ENCODE measurements around the gene MAP3K13. TPM values are rescaled to one million over a fixed set of nuclear protein-coding genes. Genes with fewer than 3 reads are reported as not detected.
A peak's percentile ranks its signal among the peaks of the same experiment; 100 is the strongest.
"Not testable (repeated sequence)": the region's sequence is repeated elsewhere in the genome, so short reads cannot be mapped to it uniquely, and the experiment has no call there.

The MAP3K13 gene
- total RNA-seq, 1 experiment from 2014 or later = 24.4 TPM

DNA sequence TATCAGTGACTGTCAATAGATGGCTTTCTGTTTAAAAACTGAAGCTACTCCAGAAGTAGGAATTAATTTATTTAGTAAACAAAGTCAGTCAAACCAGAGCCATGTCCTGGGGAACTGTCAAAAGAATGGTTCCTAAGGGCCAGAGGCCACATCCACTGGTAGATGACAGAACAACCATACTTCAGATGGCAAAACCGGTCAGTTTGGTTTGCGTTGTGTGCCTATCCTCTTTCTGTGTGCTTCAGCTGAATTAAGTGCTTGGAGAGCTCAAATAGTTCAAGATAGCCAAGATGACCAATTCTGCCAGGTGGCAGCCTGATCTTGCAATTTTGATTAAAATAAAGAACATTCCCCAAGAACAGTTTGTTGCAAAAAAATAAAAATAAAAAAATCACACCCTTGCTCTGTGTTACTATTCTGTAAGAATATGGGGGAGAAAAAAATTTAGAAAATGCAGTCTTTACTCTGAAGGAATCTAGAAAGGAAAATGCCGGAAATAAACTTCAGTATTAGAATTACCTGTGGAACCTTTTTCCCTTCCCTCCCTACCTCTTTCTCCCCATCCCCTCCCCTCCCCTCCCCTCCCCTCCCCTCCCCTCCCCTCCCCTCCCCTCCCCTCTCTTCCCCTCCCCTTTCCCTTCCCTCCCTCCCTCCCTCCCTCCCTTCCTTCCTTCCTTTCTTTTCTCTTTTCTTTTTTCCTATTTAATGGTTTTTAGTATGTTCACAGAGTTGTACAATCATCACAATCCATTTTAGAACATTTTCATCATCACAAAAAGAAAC, 2.5 kb downstream of the MAP3K13 start:
- intact Hi-C loops (cut with micrococcal nuclease) = loop anchor here (5.0 to 10.0 kb wide), 2 partner anchors 92 to 189 kb away; partner anchors contain the start of gene LIPH

DNA sequence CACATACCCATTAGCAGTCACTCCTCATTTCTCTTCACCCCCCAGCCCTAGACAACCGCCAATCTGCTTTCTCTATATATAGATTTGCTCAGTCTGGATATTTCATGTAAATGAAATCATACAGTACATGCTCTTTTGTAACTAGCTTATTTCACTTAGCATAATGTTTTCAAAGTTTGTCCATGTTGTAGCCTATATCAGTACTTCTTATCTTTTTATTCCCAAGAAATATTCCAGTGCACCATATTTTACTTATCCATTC, 3.1 kb downstream of the MAP3K13 start:
- ATAC-seq (no peak), DNase-seq (no peak)
- CTCF ChIA-PET = no interaction called here
- Histone ChIP-seq H3K9me3 (ENCODE audit: low read length) (no peaks in the 10 kb centered on the region), H3K36me3 (ENCODE audit: low read depth, low read length) (no peaks in the 10 kb centered on the region), H3K27ac (ENCODE audit: low read length) (no peak overlapping the region), H2AFZ (ENCODE audit: low read length) (no peak overlapping the region), H3K4me1 (ENCODE audit: insufficient read depth, low read length) (peaks cover 47% of the 10 kb centered on the region), H3K4me2 (ENCODE audit: low read length) (0 out of 2 replicates have a peak overlapping the region, but pooled peaks have one; percentile 25), H3F3A (ENCODE audit: low read length, unreplicated experiment) (no peaks in the 10 kb centered on the region), H3K79me2 (ENCODE audit: low read length) (peaks cover 4% of the 10 kb centered on the region; the same call in 1 of the 2 replicates), H3K9me2 (replicated peaks; ENCODE audit: low read length) (no peaks in the 10 kb centered on the region), H4K20me1 (ENCODE audit: low read length) (no peaks in the 10 kb centered on the region), H3K9ac (ENCODE audit: low read length) (no peak overlapping the region), H3K4me3 (ENCODE audit: low read length) (no peak overlapping the region), H3K27me3 (ENCODE audit: low read length) (no peaks in the 10 kb centered on the region)
- POLR2A ChIA-PET (ENCODE audit: unreplicated experiment) = no interaction called here
- intact Hi-C loops (cut with micrococcal nuclease) = loop anchor here (5.0 to 10.0 kb wide), 2 partner anchors 91 to 189 kb away; partner anchors contain the start of gene LIPH
- TF ChIP-seq EZH2phosphoT487 (IDR thresholded peaks at IDR 0.05; ENCODE audit: borderline replicate concordance, low read length) (no peak), EZH2 (IDR thresholded peaks at IDR 0.05; ENCODE audit: low read length, unreplicated experiment) (no peak)
- TF ChIP-seq, protein P1, sequence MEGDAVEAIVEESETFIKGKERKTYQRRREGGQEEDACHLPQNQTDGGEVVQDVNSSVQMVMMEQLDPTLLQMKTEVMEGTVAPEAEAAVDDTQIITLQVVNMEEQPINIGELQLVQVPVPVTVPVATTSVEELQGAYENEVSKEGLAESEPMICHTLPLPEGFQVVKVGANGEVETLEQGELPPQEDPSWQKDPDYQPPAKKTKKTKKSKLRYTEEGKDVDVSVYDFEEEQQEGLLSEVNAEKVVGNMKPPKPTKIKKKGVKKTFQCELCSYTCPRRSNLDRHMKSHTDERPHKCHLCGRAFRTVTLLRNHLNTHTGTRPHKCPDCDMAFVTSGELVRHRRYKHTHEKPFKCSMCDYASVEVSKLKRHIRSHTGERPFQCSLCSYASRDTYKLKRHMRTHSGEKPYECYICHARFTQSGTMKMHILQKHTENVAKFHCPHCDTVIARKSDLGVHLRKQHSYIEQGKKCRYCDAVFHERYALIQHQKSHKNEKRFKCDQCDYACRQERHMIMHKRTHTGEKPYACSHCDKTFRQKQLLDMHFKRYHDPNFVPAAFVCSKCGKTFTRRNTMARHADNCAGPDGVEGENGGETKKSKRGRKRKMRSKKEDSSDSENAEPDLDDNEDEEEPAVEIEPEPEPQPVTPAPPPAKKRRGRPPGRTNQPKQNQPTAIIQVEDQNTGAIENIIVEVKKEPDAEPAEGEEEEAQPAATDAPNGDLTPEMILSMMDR (conservative IDR thresholded peaks at IDR 0.05; ENCODE audit: low read depth, low read length) = no peak
- no TSS peak for BruUV-seq (replicated peaks)

More for the DNA sequence above, 2.5 kb downstream of the MAP3K13 start:
- H3K4me1 ChIP-seq (ENCODE audit: insufficient read depth, low read length) = peaks cover 47% of the 10 kb centered on the region
- H4K20me1 ChIP-seq (ENCODE audit: low read length) = no peaks in the 10 kb centered on the region
- TF ChIP-seq EZH2 (IDR thresholded peaks at IDR 0.05; ENCODE audit: low read length, unreplicated experiment) (no peak), EZH2phosphoT487 (IDR thresholded peaks at IDR 0.05; ENCODE audit: borderline replicate concordance, low read length) (no peak)
- TF ChIP-seq, protein P1 (conservative IDR thresholded peaks at IDR 0.05; ENCODE audit: low read depth, low read length) = no peak
- H3F3A ChIP-seq (ENCODE audit: low read length, unreplicated experiment) = no peaks in the 10 kb centered on the region
- no peak overlapping the region for H2AFZ ChIP-seq (ENCODE audit: low read length)
- peaks cover 4% of the 10 kb centered on the region; the same call in 1 of the 2 replicates for H3K79me2 ChIP-seq (ENCODE audit: low read length)
- ChIA-PET POLR2A (ENCODE audit: unreplicated experiment) (no interaction called here), CTCF (no interaction called here)
- no peak overlapping the region for H3K27ac ChIP-seq (ENCODE audit: low read length)
- BruUV-seq (replicated peaks) = no TSS peak
- peak overlapping the region; percentile 2 for H3K4me2 ChIP-seq (ENCODE audit: low read length)
- ATAC-seq (no peak), DNase-seq (peak; percentile 85)
- H3K27me3 ChIP-seq (ENCODE audit: low read length) = no peaks in the 10 kb centered on the region
- no peaks in the 10 kb centered on the region for H3K9me2 ChIP-seq (replicated peaks; ENCODE audit: low read length)
- H3K9ac ChIP-seq (ENCODE audit: low read length) = no peak overlapping the region
- H3K9me3 ChIP-seq (ENCODE audit: low read length) = no peaks in the 10 kb centered on the region
- no peak overlapping the region for H3K4me3 ChIP-seq (ENCODE audit: low read length)
- H3K36me3 ChIP-seq (ENCODE audit: low read depth, low read length) = no peaks in the 10 kb centered on the region

GRCh38 chr3:185366913-185367312, 4.0 kb downstream of the MAP3K13 start:
- ChIA-PET POLR2A (ENCODE audit: unreplicated experiment) (interaction anchor here (0.5 kb wide), 1 partner anchor 100 kb away, joined by 4 read pairs; no protein-coding TSS in a partner anchor), CTCF (interaction anchor here (1.0 kb wide), 1 partner anchor 93 kb away, joined by 3 read pairs; no protein-coding TSS in a partner anchor)
- peak; percentile 42 for ATAC-seq
- no peak overlapping the region for H2AFZ ChIP-seq (ENCODE audit: low read length)
- no peaks in the 10 kb centered on the region for H3K9me3 ChIP-seq (ENCODE audit: low read length)
- H3K27ac ChIP-seq (ENCODE audit: low read length) = no peak overlapping the region
- H3K4me2 ChIP-seq (ENCODE audit: low read length) = peak overlapping the region; percentile 25
- TF ChIP-seq, protein P1 (conservative IDR thresholded peaks at IDR 0.05; ENCODE audit: low read depth, low read length) = no peak
- TF ChIP-seq EZH2phosphoT487 (IDR thresholded peaks at IDR 0.05; ENCODE audit: borderline replicate concordance, low read length) = no peak
- TF ChIP-seq EZH2 (IDR thresholded peaks at IDR 0.05; ENCODE audit: low read length, unreplicated experiment) = no peak
- H3K36me3 ChIP-seq (ENCODE audit: low read depth, low read length) = no peaks in the 10 kb centered on the region
- peaks cover 4% of the 10 kb centered on the region; the same call in 1 of the 2 replicates for H3K79me2 ChIP-seq (ENCODE audit: low read length)
- no peaks in the 10 kb centered on the region for H3K27me3 ChIP-seq (ENCODE audit: low read length)
- H3F3A ChIP-seq (ENCODE audit: low read length, unreplicated experiment) = no peaks in the 10 kb centered on the region
- H3K9me2 ChIP-seq (replicated peaks; ENCODE audit: low read length) = no peaks in the 10 kb centered on the region
- BruUV-seq (replicated peaks) = no TSS peak
- no peak overlapping the region for H3K9ac ChIP-seq (ENCODE audit: low read length)
- H4K20me1 ChIP-seq (ENCODE audit: low read length) = no peaks in the 10 kb centered on the region
- intact Hi-C loops (cut with micrococcal nuclease) = loop anchor here (5.0 to 10.0 kb wide), 2 partner anchors 90 to 188 kb away; partner anchors contain the start of gene LIPH
- H3K4me1 ChIP-seq (ENCODE audit: insufficient read depth, low read length) = peaks cover 43% of the 10 kb centered on the region
- no peak overlapping the region for H3K4me3 ChIP-seq (ENCODE audit: low read length)
- peak; percentile 83 for DNase-seq

- H3K79me2 ChIP-seq (ENCODE audit: low read length); POLR2A ChIA-PET (ENCODE audit: unreplicated experiment); H3K27ac ChIP-seq (ENCODE audit: low read length); H3K27me3 ChIP-seq (ENCODE audit: low read length); H4K20me1 ChIP-seq (ENCODE audit: low read length); H3K4me3 ChIP-seq (ENCODE audit: low read length); DNase-seq; CTCF ChIA-PET; H3K4me2 ChIP-seq (ENCODE audit: low read length); H3K36me3 ChIP-seq (ENCODE audit: low read depth, low read length); intact Hi-C loops (cut with micrococcal nuclease); BruUV-seq (replicated peaks); H3K9me3 ChIP-seq (ENCODE audit: low read length); H3F3A ChIP-seq (ENCODE audit: low read length, unreplicated experiment); H2AFZ ChIP-seq (ENCODE audit: low read length); ATAC-seq; H3K9me2 ChIP-seq (replicated peaks; ENCODE audit: low read length); H3K9ac ChIP-seq (ENCODE audit: low read length): not testable (repeated sequence)
- peaks cover 17% of the 10 kb centered on the region for H3K4me1 ChIP-seq (ENCODE audit: insufficient read depth, low read length)
Observed at GRCh38 chr3:185370349-185370748, 7.4 kb downstream of the MAP3K13 start.
